ENCODE data around the gene SCRN1. TPM values are rescaled to one million over a fixed set of nuclear protein-coding genes. Genes with fewer than 3 reads are reported as not detected.

Gene SCRN1
- total and polyA plus RNA-seq, 2 of the 13 experiments (the other 11 are each of a cell fraction or from before 2014, with no cell fraction given) = 43.2 to 49.8 TPM

GRCh38 chr7:30028749-30029635, 39.4 kb upstream of the SCRN1 start (continued):
- TF ChIP-seq ZNF414 (CRISPR knock-in tag; IDR thresholded peaks at IDR 0.05) (0 out of 2 replicates have a peak, but pooled peaks have one; percentile 46), ZNF530 (CRISPR knock-in tag; IDR thresholded peaks at IDR 0.05; ENCODE audit: low read depth) (no peak), SIX4 (CRISPR knock-in tag; IDR thresholded peaks at IDR 0.05) (no peak), POLR2AphosphoS5 (IDR thresholded peaks at IDR 0.05; ENCODE audit: low read depth, low read length) (peak; percentile 35; the same call in 1 of the 2 replicates), ZNF709 (CRISPR knock-in tag; IDR thresholded peaks at IDR 0.05) (no peak), ZBTB34 (CRISPR knock-in tag; IDR thresholded peaks at IDR 0.05) (0 out of 2 replicates have a peak, but pooled peaks have one; percentile 44), TGIF2 (CRISPR knock-in tag; IDR thresholded peaks at IDR 0.05) (peak; percentile 61; the same call in 1 of the 2 replicates), ZNF501 (CRISPR knock-in tag; IDR thresholded peaks at IDR 0.05) (0 out of 2 replicates have a peak, but pooled peaks have one; percentile 3), ZNF670 (CRISPR knock-in tag; IDR thresholded peaks at IDR 0.05; ENCODE audit: borderline replicate concordance) (peak; percentile 2; the same call in 1 of the 2 replicates), REPIN1 (CRISPR knock-in tag; IDR thresholded peaks at IDR 0.05; ENCODE audit: borderline replicate concordance, low read depth) (no peak), ZNF660 (CRISPR knock-in tag; IDR thresholded peaks at IDR 0.05; ENCODE audit: borderline replicate concordance, low read depth) (no peak), MXD3 (CRISPR knock-in tag; IDR thresholded peaks at IDR 0.05) (no peak; the same call in 1 of the 2 replicates), TBX3 (IDR thresholded peaks at IDR 0.05; ENCODE audit: borderline replicate concordance) (peak; percentile 59; the same call in 1 of the 2 replicates), ZNF724P (CRISPR knock-in tag; IDR thresholded peaks at IDR 0.05; ENCODE audit: borderline replicate concordance) (no peak), AHDC1 (CRISPR knock-in tag; IDR thresholded peaks at IDR 0.05; ENCODE audit: borderline replicate concordance) (no peak), ZNF598 (CRISPR knock-in tag; IDR thresholded peaks at IDR 0.05; ENCODE audit: borderline replicate concordance) (no peak), ARHGAP35 (CRISPR knock-in tag; IDR thresholded peaks at IDR 0.05; ENCODE audit: borderline replicate concordance) (no peak)

Measured in HepG2 (cell line).